HG02678 (cell line): ENCODE measurements around the gene CD244.
"Not testable (repeated sequence)": the region's sequence is repeated elsewhere in the genome, so short reads cannot be mapped to it uniquely, and the experiment has no call there.

Experiments
- ATAC-seq: cut with Tn5 transposase; IDR thresholded peaks from one replicate; pipeline ENCODE4 v1.9.1; 2021; ENCODE audit warnings: mild to moderate bottlenecking, moderate library complexity; ENCODE audit not compliant: unreplicated experiment

The CD244 gene

DNA sequence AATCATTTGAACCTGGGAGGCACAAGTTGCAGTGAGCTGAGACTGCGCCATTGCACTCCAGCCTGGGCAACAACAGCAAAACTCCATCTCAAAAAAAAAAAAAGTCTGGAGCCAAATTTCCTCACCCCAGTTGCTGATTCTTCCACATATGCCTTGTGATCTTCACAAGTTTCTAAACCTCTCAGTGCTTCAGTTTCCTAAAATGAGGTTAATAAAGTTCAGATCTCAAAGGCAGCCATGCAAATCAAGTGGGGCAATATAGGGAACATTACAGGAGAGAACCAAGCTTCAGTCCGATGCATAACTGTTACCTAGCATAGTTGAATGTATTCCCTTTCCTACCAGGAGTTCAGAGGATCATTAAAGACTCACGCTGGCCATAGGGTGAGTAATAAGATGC lies 17.5 kb upstream of the CD244 start:
- no peak for ATAC-seq

DNA sequence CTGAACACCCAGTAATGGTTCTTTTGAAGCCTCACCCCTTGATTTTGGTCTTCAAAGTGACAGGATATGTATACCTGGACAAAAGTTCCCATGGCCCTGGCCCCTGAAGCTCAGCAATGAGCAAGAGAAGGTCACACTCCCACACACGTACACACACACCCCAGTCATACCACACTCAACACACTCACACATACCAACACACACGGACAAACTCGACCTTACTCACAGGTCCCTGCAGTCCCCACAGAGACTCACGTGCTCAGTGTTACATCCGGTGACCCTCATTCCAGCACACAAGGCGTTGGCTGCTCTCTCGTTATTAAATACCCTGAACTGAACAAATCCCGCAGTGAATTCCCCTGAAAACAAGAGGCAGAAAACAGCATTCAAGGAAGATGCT lies 16.4 kb upstream of the CD244 start:
- ATAC-seq, result no peak

DNA sequence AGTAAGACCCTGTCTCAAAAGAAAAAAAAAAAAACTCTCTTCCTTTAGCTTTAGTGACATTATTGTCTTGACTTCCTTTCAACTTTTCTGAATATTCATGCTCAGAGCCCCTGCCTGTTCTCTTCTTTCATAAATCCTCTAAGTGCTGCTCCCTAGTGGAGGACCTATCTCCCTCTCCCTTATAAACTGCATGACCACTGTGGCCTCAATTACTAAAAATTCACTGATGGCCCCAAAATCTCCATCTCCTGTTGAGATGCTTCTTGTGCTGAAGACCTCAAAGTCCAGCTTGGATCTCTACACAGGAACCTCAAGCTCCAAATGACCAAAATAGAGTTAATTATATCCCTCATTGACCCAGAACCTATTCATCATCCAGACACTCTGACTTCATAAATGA lies 14.5 kb upstream of the CD244 start:
- ATAC-seq, result no peak

DNA sequence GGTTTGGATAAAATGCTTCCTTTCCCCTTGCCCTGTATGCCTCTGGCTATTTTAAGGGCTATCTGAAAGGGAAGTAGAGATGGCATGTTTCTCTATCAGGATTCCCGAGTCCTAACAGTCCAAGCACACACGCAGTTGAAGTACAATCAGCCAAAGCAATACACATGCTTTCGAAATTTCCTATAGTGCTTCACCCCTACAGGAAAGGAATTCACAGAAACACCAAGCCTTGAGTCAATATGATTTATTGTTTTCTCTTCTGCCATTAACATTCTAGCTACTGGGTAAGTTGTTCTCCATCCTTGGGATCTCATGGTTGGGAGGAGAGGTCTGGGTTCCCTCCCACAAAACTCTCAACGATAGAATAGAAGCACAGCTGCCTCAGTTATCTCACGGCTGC lies 13.6 kb upstream of the CD244 start:
- ATAC-seq, result no peak

DNA sequence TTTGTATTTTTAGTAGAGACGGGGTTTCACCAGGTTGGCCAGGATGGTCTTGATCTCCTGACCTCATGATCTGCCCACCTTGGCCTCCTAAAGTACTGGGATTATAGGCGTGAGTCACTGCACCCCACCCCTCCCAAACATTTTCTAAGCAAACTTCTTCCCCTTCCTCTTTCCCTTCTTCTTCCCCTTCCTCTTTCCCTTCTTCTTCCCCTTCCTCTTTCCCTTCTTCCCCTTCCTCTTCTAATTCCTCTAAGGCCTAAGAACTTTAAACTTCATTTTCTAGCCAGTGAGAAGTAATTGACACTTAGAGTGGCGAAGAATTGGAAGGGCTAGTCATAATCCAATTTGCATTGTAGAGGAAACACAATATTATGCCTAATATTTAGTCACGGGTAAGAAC lies 12.9 kb upstream of the CD244 start:
- ATAC-seq, result not testable (repeated sequence)

DNA sequence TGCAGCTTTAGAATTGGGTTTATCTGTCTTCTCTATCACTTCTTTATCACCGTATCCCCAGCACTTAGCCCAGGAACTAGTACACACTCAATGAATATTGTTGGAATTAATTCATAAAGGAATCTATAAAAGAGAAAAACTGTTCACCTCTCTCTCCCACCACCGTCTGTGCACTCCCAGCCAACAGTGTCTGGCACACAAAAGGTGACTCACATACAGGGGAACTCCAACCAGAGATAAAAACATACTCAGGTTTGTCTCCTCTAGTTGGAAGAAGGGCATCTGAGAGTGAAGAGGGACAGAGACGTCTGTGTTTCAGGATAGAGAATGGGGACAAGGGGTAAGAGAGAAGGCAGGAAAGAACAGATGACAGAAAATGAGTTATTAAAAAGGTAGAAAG lies 12.2 kb upstream of the CD244 start:
- ATAC-seq, result no peak

DNA sequence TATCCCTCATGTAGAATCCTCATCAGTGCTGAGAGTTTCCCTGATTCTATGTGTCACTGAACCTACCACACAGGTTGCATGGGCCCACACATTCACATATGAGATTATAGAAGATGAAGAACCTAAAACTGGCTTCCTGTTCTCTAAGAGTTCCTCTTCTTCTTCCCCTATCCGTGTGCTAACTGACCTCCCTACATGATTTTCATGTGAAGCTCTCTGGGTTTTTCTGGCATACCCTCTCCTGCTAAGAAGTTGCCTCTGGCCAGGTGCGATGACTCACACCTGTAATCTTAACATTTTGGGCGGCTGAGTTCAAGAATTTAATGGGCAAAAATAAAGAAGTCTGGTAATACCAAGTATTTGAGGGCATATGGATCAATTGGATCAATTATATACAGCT lies 5.5 kb upstream of the CD244 start:
- no peak for ATAC-seq

DNA sequence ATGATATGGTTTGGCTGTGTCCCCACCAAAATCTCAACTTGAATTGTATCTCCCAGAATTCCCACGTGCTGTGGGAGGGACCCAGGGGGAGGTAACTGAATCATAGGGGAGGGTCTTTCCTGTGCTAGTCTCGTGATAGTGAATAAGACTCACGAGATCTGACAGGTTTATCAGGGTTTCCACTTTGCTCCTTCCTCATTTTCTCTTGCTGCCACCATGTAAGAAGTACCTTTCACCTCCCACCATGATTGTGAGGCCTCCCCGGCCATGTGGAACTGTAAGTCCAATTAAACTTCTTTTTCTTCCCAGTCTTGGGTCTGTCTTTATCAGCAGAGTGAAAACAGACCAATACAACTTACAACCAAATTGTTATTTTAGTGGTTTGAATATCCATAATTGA lies 5.0 kb upstream of the CD244 start:
- ATAC-seq, result not testable (repeated sequence)

DNA sequence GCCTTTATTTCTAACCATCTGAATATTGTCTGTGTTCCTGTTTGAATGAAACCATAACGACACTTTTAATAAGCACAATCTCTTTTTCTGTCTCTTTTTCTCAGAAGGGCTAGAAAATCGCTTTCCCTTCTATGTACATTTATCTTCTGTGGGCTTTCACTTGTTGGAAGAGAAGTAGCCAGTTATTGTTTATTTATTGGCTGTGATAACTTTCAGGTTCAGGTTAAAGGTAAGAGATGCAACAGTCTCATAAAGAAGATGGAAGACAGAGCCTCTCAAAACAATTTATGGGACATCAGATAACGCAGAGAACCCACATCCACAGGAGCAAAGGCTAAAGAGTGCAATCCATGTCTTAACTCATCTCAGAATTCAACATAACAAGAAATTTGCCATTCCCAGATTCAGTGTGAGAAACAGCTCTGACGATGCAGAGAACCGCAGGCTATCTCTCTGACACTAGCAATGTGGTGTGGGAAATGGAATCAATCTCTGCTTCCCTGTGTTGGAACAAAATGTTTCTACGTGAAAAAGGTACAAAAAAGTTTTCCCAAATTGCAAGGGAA lies 4.1 kb upstream of the CD244 start:
- no peak for ATAC-seq

DNA sequence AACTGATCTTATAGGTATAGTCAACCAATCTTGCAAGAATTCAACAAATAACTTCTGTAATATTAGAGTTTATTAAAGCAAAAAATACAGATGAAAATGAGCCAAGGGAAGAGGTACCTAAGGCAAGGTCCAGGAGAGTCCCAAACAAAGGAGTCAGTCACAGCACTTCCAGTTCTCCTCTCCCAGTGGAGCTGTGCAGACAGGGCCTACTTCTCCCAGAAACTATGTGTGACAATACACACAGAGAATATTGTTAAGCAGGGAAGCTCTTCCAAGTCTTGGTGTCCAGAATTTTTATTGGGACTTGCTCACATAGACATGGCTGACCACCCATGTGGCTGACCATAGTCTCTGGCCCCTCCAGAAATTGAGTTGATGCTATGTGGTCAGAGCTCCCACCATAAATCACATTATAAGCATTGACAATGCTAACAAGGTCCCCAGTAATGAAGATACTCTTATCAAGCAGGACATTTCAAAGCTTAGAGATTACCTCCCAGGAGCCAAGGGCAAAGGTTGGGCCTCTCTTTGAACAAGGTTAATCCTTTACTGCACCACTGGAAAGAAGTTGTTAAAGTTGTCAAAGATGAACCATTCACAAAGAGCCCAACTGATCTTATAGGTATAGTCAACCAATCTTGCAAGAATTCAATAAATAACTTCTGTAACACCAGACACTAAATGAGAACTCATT lies 3.5 kb upstream of the CD244 start:
- no peak for ATAC-seq

DNA sequence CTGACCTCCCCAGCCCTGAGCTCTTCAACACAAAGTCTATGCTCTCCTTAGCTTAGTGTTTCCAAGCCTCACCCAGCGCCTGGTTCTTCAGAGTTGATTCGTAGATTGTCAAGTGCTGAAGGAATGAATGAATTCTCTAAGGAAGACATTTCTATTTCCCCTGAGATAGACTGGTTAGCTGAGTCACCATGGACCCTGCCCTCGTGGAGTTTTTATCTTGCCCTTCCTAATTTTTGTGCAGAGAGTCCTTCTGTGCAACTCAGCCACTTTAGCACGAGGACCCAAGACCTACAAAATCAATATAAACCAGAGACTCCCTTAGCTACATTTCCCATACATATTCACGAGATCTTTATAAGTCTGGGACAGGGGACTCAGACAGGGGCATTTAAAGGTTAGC lies 2.6 kb upstream of the CD244 start:
- ATAC-seq, result no peak

DNA sequence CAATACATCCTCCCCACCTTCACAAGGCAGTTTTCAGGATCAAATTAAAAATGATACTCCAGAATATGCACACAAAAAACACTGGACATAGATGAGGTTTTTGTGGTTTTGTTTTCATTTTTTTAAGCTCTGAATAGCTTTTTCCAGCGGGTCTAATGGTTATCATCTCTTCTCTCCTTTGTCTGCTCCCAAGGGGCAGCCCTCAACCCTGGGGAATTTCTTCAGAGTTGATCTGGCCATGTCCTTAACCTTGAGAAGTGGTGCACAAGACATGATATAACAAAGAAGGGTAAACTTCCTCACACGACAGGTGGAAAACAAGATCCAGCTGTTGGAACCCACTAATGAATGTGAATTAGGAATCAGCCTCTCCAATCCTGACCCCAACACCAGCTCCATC lies 1.5 kb upstream of the CD244 start:
- ATAC-seq, result no peak

DNA sequence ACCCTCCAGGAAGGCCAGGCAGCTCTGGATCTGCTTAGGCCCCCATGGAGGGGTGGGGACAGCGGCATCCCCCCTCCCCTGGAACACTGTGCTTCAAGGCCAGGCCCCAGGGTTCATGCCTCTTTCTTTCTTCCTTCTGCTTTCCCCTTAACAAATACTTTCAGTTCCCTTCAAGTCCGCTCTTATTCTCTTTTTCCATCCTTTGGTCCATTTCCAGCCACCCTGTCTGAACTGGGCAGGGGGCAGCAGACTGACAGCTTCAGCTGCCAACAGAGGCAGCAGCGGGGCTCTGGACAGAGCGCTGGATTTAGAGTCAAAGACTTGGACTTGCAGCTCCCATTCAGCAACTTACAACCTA lies 1.1 kb upstream of the CD244 start:
- ATAC-seq, result no peak

DNA sequence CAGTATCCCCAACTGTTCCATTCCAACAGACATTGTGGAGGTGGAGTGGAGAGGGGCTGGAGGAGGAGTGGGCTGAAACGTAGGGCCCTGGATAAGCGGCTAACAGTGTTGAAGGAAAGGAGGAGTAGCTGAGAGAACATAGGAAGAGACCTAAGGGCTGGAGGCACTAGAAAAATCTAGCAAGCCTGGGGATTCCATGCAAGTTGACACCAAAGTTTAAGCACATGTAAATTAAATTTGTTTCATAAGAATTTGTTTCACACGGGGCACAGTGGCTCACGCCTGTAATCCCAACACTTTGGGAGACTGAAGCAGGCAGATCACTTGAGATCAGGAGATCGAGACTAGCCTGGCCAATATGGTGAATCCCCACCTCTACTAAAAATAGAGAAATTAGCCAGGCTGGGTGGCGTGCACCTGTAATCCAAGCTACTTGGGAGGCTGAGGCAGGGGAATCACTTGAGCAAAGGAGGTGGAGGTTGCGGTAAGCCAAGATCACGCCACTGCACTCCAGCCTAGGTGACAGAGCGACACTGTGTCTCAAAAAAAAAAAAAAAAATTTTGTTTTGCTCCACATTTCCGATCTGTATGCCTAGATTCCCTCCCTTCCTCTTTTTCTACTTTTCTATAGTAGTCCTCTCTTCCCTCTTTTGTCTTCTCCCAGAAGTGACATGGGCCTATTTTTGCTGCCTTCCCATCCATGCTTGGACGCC lies 530 bp upstream of the CD244 start:
- no peak for ATAC-seq

DNA sequence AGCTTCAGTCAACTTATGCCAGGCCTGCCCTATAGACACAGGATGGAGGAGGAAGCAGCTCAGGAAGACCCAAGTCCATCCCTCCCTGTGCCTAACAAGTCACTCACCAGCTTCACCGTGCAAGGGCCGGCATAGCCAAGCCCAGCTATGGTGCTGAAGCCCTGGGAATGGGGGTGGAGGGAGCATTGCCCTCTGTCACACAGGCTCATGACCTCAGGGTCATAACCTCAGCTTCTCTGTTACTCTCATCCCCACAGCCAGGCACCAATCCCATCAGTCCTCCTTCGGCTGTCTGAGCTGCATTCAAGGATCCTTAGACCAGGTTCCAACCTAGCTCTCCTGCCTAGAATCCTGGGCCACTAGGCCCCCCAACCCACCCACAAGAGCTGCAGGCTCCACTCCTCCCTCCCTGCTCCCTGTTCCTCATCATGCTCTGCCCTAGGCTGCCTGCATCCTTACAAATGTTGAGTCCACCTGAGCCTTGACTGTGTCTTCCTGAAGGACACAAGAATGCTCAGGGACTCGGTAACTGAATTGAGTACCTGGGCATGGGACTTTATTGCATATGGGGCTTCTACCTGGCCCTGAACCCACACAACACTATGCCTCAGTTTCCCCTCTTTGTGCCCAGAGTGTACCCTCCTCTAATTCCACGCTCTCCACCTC lies 1.7 kb downstream of the CD244 start:
- no peak for ATAC-seq

DNA sequence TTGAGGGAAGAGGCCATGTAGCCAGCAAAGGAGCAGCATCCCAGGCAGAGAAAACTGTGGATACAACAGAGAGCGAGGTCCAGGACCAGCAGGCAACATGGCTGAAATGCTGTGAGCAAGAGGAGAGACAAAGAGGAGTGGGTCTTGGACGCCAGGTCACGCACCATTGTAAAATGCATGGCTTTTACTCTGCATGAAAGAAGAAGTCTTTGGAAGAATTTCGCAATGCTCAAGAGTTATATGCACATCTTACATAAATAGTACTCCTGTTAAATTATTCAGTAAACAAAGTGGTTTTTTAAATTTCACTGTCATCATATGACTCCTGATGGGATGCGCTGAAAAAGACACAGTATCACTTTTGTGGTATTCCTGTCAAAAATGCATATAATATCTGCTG lies 3.5 kb downstream of the CD244 start:
- no peak for ATAC-seq

DNA sequence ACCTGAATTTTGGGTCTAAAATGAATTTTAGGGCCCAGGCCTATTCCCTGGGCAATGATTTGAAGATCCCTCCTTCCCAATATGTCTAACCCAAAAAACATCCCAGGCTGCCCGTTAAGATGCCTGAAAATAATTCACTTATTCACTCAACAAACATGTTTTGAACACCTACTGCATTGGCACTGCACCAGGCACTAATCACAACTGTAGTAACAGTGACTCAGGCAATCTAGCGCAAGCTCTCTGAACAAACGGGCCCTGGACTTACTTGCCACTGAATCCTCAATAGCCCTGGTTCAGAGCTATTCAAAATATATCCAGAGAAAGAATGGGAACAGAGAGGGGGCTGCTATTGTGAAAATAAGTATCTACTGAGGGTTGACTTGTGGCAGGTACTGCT lies 4.2 kb downstream of the CD244 start:
- no peak for ATAC-seq

DNA sequence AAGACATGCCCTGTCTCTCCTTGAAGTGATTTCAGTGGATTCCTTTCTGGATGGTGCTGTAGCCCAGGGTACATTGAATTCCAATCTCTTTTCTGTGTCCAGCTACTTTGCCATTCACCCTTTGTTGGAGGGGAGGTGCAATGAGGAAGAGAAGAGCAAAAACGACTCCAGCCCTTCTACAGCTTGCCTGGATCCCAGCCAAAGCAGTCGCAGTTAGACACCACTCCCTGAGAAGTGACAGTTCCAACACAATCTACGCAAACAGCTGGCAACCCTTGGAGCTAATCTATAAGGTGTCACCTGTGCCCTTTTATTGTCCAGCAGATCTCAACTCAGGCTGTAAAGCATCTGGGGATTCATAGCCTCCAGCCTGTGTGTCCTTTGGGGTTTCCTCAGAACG lies 4.6 kb downstream of the CD244 start:
- ATAC-seq, result no peak

DNA sequence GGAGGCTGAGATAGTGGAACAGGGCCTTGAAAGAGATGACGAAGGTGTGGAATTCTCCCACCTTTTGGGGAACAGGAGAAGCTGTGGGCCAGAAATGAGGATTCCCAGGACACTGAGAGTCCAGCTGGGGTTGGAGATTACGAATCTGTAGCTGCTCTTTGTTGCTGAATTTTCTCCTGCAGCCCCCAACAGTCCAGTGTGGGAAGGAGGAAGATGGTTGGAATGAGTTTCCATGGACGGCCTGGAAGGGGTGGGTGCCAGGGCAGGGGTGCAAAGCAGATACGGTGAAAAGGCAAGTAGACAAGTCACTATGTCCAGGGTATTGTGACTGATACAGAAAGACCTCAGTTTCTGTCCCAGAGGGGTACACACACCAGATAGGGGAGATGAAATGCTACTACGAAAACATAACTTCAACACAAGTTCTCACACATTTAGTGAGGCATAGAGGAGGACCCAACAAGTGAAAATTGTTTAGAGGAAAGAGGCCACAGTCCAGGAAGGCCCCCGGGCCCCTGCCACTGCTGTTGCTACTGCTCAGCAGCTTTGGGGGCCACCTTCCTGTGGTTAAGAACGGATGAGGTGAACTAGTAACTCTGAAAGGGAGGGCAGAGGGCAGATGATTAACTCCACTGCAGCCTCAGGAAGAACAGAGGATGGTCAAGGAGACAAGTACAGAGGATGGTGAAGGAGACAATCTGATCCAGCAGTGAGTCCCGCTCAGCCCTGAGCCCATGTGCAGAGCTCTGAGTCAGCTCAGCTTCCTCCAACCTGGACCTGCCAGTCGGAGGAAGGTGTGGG lies 7.3 kb downstream of the CD244 start:
- ATAC-seq, result peak; percentile 81

DNA sequence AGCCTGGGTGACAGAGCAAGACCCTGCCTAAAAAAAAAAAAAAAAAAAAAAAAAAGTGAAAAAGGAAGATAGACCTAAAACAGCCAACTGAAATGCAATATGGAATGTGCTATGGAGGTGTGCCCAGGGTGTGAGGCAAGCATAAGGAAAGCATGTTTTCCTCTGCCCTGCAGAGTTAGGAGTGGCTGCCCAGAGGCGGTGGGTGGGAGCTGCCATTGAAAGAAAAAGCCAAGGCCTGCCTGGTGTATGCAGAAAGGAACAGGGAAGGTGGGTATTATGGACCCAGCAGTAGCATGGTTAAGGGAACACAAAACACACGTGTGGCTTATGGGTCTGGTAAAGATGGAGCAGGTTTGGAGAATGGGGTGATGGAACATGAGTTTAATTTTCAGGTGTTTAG lies 8.9 kb downstream of the CD244 start:
- ATAC-seq, result no peak

DNA sequence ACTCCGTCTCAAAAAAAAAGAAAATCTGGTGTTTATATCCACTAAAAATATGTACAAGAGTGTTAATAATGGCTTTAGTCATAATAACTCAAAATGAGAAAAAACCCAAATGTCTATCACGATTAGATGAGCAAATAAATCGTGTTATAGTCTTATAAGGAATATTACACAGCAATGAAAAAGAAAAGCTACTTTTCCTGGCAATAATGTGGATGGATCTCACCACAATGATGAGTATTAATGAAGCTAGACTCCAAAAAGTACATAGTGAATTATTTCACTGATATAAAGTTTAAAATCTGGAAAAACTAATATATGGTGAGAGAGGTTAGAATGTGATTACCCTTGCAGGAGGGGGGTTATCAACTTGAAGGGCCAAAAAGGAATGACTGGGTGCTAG lies 9.7 kb downstream of the CD244 start:
- ATAC-seq, result no peak
